Body of pancreas (tissue), 4 donors: ENCODE results near the gene PYHIN1.

Experiments
- POLR2A ChIP-seq, 3 donors: fragments of 450-650 bp; IDR thresholded peaks; one replicate each; pipeline ENCODE4 v1.6.1; 2016; ENCODE audit warnings: antibody characterized with exemption in 3 of 3, mild to moderate bottlenecking in 2 of 3
- TF ChIP-seq, protein P1 (sequence below), 7 experiments: fragments of 450-650 bp in 4 of 7; fragments of 200-600 bp in 3 of 7; sonication (generic) in 3 of 7; IDR thresholded peaks; one replicate each; pipeline ENCODE4 v1.5.1; 2016 to 2019; ENCODE audit warnings: antibody characterized with exemption in 7 of 7

DNA sequence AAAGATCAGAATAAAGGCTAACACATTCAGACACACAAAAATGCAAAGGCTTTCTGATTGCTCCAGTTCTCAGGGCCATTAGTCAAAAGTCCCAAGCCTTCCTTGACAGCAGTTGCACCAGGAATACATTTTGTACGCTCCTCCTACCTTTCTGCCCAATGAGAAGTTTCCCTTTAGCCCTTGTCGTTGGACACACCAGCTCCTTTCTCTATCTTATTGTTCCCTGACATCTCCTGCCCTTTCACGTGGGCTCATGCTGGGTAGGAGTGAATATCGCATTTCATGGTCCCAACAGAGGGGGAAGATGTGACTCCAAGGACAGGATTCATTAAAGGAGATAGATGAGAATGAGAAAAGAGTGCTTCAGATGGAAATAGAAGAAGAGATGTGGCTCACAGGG is 44.9 kb downstream of the PYHIN1 start:
- TF ChIP-seq POLR2A (IDR thresholded peaks at IDR 0.05): no peak
- TF ChIP-seq, protein P1, sequence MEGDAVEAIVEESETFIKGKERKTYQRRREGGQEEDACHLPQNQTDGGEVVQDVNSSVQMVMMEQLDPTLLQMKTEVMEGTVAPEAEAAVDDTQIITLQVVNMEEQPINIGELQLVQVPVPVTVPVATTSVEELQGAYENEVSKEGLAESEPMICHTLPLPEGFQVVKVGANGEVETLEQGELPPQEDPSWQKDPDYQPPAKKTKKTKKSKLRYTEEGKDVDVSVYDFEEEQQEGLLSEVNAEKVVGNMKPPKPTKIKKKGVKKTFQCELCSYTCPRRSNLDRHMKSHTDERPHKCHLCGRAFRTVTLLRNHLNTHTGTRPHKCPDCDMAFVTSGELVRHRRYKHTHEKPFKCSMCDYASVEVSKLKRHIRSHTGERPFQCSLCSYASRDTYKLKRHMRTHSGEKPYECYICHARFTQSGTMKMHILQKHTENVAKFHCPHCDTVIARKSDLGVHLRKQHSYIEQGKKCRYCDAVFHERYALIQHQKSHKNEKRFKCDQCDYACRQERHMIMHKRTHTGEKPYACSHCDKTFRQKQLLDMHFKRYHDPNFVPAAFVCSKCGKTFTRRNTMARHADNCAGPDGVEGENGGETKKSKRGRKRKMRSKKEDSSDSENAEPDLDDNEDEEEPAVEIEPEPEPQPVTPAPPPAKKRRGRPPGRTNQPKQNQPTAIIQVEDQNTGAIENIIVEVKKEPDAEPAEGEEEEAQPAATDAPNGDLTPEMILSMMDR (IDR thresholded peaks at IDR 0.05): no peak
